Astrocyte (in vitro differentiated cells and primary cell): ENCODE measurements around the gene NEURL4. TPM values are rescaled to one million over a fixed set of nuclear protein-coding genes. Genes with fewer than 3 reads are reported as not detected.
A peak's percentile ranks its signal among the peaks of the same experiment; 100 is the strongest.

Experiments used
- DNase-seq: peaks from one replicate; pipeline ENCODE4 v3.0.0-alpha.2; 2010; ENCODE audit warnings: low read depth
- FAIRE-seq: peaks from 2 replicates; lab custom pipeline; 2011; peaks lifted over from hg19 to GRCh38; lab: Jason Lieb, UNC
- H2AFZ ChIP-seq: 2 replicates; pipeline ENCODE4 v1.6.0; 2012; ENCODE audit warnings: low read depth, low read length, inconsistent platforms
- H3K27ac ChIP-seq: 2 replicates; pipeline ENCODE4 v1.5.1; 2011; ENCODE audit warnings: low read depth, low read length, inconsistent platforms
- H3K27me3 ChIP-seq: 2 replicates; pipeline ENCODE4 v1.6.0; 2011; ENCODE audit warnings: low read length, inconsistent platforms; ENCODE audit not compliant: insufficient read depth
- H3K36me3 ChIP-seq: 2 replicates; pipeline ENCODE4 v1.5.1; 2011; ENCODE audit warnings: low read length, inconsistent platforms; ENCODE audit not compliant: insufficient read depth
- H3K4me1 ChIP-seq: 2 replicates; pipeline ENCODE4 v1.5.1; 2011; ENCODE audit warnings: low read length, inconsistent platforms; ENCODE audit not compliant: insufficient read depth
- H3K4me2 ChIP-seq: 2 replicates; pipeline ENCODE4 v1.6.0; 2012; ENCODE audit warnings: low read length, inconsistent platforms
- H3K4me3 ChIP-seq: 2 replicates; pipeline ENCODE4 v1.5.1; 2011; ENCODE audit warnings: low read depth, mild to moderate bottlenecking, low read length, inconsistent platforms; ENCODE audit not compliant: insufficient read depth
- H3K79me2 ChIP-seq: 2 replicates; pipeline ENCODE4 v1.6.0; 2012; ENCODE audit warnings: mild to moderate bottlenecking, low read length, inconsistent platforms; ENCODE audit not compliant: insufficient read depth
- H3K9ac ChIP-seq: 2 replicates; pipeline ENCODE4 v1.6.0; 2012; ENCODE audit warnings: mild to moderate bottlenecking, low read length, inconsistent platforms
- H3K9me3 ChIP-seq: 2 replicates; pipeline ENCODE4 v1.5.1; 2012; ENCODE audit warnings: low read depth, mild to moderate bottlenecking, low read length, inconsistent platforms; ENCODE audit not compliant: insufficient read depth
- H4K20me1 ChIP-seq: 2 replicates; pipeline ENCODE4 v1.6.0; 2012; ENCODE audit warnings: low read length, inconsistent platforms; ENCODE audit not compliant: insufficient read depth
- H3K27ac Mint-ChIP-seq: one replicate; pipeline ENCODE4 v1.8.0; 2021; ENCODE audit warnings: mild to moderate bottlenecking, mixed read lengths; ENCODE audit not compliant: unreplicated experiment
- H3K27me3 Mint-ChIP-seq: one replicate; pipeline ENCODE4 v1.8.0; 2021; ENCODE audit warnings: low read depth, mixed read lengths; ENCODE audit not compliant: unreplicated experiment
- H3K36me3 Mint-ChIP-seq: one replicate; pipeline ENCODE4 v1.8.0; 2021; ENCODE audit warnings: low read depth, mixed read lengths; ENCODE audit not compliant: unreplicated experiment
- H3K4me1 Mint-ChIP-seq: one replicate; pipeline ENCODE4 v1.8.0; 2021; ENCODE audit warnings: low read depth, mixed read lengths; ENCODE audit not compliant: unreplicated experiment
- H3K4me3 Mint-ChIP-seq: one replicate; pipeline ENCODE4 v1.8.0; 2021; ENCODE audit warnings: mild to moderate bottlenecking, moderate library complexity, mixed read lengths; ENCODE audit not compliant: unreplicated experiment
- H3K9me3 Mint-ChIP-seq: one replicate; pipeline ENCODE4 v1.8.0; 2021; ENCODE audit warnings: mild to moderate bottlenecking, mixed read lengths; ENCODE audit not compliant: unreplicated experiment
- EZH2 ChIP-seq: IDR thresholded peaks from 2 replicates; pipeline ENCODE4 v1.6.1; 2012; ENCODE audit warnings: mild to moderate bottlenecking, low read length, inconsistent platforms; ENCODE audit not compliant: insufficient read depth
- total RNA-seq: library from RNA; stranded (reverse); gene quantifications from 2 replicates; pipeline ENCODE4 v1.2.1, GENCODE V29; 2021
- TF ChIP-seq, protein P1 (sequence below): IDR thresholded peaks from 2 replicates; pipeline ENCODE4 v1.5.1; 2011; ENCODE audit warnings: low read depth, mild to moderate bottlenecking, inconsistent platforms, low read length, moderate library complexity; ENCODE audit not compliant: insufficient read depth

NEURL4 gene
- total RNA-seq, 1 donor from 2014 or later, result 32.5 TPM

DNA sequence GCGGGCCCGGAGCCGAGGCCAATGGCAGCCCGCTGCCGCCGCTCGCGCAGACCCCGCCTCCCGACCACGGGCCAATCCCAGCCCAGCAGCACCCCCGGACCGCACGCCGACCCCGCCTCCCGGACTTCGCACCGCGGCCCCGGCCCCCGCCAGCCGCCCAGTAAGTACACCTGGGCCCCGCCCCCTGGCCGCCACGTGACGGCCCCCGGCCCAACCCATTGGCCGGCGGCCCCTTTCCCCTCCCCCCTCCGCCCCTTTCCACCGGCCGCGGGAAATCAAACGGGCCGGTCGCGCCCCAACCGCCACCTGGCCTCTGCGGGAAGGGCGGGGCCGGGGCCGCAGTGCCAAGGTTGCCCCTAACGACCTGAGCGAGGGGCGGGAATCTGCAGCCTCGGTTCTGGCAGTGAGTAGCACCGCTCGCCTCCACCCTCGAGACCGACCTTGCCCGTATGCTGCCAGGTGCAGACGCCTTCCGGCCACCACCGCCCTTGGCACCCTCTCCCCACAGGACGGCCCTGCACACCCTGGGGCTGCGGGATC, 34.5 kb downstream of the NEURL4 start, which contains the start of gene YBX2:
Gene YBX2 (minus strand): TSS at position 26 of the 540 bp plus-strand sequence. CDS start 139 bp downstream, outside the sequence.
- H3K4me2 ChIP-seq, result peak within 1 kb of the TSS; percentile 58
- no peak for FAIRE-seq
- peaks cover 8% of the 10 kb centered on the region for H3K4me1 ChIP-seq
- no peak within 1 kb of the TSS for H3K27ac ChIP-seq
- H3K27ac Mint-ChIP-seq, result peak within 1 kb of the TSS; percentile 18
- peaks cover 2% of the 10 kb centered on the region for H3K4me1 Mint-ChIP-seq
- H2AFZ ChIP-seq, result no peak within 1 kb of the TSS
- no peaks in the 10 kb centered on the region for H3K36me3 Mint-ChIP-seq
- H3K9me3 Mint-ChIP-seq, result no peaks in the 10 kb centered on the region
- peak; percentile 85 for TF ChIP-seq EZH2
- TF ChIP-seq, protein P1, sequence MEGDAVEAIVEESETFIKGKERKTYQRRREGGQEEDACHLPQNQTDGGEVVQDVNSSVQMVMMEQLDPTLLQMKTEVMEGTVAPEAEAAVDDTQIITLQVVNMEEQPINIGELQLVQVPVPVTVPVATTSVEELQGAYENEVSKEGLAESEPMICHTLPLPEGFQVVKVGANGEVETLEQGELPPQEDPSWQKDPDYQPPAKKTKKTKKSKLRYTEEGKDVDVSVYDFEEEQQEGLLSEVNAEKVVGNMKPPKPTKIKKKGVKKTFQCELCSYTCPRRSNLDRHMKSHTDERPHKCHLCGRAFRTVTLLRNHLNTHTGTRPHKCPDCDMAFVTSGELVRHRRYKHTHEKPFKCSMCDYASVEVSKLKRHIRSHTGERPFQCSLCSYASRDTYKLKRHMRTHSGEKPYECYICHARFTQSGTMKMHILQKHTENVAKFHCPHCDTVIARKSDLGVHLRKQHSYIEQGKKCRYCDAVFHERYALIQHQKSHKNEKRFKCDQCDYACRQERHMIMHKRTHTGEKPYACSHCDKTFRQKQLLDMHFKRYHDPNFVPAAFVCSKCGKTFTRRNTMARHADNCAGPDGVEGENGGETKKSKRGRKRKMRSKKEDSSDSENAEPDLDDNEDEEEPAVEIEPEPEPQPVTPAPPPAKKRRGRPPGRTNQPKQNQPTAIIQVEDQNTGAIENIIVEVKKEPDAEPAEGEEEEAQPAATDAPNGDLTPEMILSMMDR, result no peak
- no peak for DNase-seq
- H3K4me3 Mint-ChIP-seq, result peak within 1 kb of the TSS; percentile 69
- no peaks in the 10 kb centered on the region for H4K20me1 ChIP-seq
- peaks cover 39% of the 10 kb centered on the region for H3K27me3 ChIP-seq
- H3K36me3 ChIP-seq, result no peaks in the 10 kb centered on the region
- no peak within 1 kb of the TSS for H3K4me3 ChIP-seq
- no peaks in the 10 kb centered on the region for H3K79me2 ChIP-seq
- peaks cover 53% of the 10 kb centered on the region for H3K27me3 Mint-ChIP-seq
- H3K9me3 ChIP-seq, result no peaks in the 10 kb centered on the region
- H3K9ac ChIP-seq, result no peak within 1 kb of the TSS

DNA sequence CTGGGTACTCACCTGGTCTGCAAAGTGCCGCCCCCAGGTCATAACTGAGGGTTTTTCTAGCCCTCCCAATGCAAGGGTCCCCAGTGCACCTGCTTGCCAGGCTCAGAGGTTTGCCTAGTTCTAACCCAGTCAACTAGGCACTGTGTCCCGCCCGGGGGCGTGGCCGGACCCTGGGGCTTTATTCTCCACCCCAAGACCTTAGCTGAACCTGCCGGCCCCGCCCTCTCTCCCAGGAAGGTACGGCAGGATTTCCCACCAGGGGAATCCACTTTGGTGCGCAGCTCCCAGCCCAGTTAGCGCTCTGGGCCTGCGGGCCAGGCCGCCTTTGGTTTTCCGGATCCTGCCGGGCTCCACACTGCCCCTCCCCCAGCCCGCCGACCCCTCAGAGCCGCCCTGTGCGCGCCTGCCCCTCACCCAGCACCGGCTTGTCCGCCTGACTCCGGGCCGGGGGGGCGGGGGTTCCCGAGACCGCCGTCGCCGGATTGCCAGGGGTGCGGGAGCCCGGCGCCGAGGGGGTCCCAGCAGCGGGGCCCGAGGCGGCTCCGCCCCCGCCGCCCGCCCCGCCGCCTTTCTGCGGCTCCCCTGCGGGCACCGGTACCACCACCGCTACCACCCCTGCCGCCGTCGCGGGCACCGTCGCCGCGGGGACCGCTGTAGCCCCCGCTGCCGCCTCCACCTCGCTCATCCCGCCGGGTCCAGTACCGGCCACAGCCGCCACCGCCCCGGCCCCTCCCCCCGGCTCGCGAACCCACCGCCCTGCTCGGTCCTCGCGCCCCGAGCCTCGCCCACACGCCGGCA, 35.1 kb downstream of the NEURL4 start:
- Histone ChIP-seq H3K4me3 (no peak overlapping the region), H2AFZ (no peak overlapping the region), H3K9ac (no peak overlapping the region), H3K27ac (no peak overlapping the region), H3K9me3 (no peaks in the 10 kb centered on the region), H3K27me3 (peaks cover 39% of the 10 kb centered on the region), H3K36me3 (no peaks in the 10 kb centered on the region), H4K20me1 (no peaks in the 10 kb centered on the region), H3K79me2 (no peaks in the 10 kb centered on the region), H3K4me1 (peaks cover 8% of the 10 kb centered on the region), H3K4me2 (peak overlapping the region; percentile 58)
- Mint-ChIP-seq H3K27me3 (peaks cover 53% of the 10 kb centered on the region), H3K4me1 (peaks cover 2% of the 10 kb centered on the region), H3K9me3 (no peaks in the 10 kb centered on the region), H3K4me3 (no peak overlapping the region), H3K27ac (no peak overlapping the region), H3K36me3 (no peaks in the 10 kb centered on the region)
- peak; percentile 93 for TF ChIP-seq EZH2
- TF ChIP-seq, protein P1, result no peak
- FAIRE-seq (no peak), DNase-seq (no peak)

- Histone ChIP-seq H3K9ac (no peak overlapping the region), H3K4me3 (no peak overlapping the region), H3K79me2 (no peaks in the 10 kb centered on the region), H3K36me3 (no peaks in the 10 kb centered on the region), H3K9me3 (no peaks in the 10 kb centered on the region), H3K4me1 (peaks cover 8% of the 10 kb centered on the region), H3K4me2 (no peak overlapping the region), H2AFZ (no peak overlapping the region), H3K27ac (no peak overlapping the region), H3K27me3 (peaks cover 42% of the 10 kb centered on the region), H4K20me1 (no peaks in the 10 kb centered on the region)
- H3K4me3 Mint-ChIP-seq, result peak overlapping the region; percentile 64
- DNase-seq (no peak), FAIRE-seq (no peak)
- no peak for TF ChIP-seq EZH2
- TF ChIP-seq, protein P1, result no peak
- H3K27ac Mint-ChIP-seq, result no peak overlapping the region
- peaks cover 2% of the 10 kb centered on the region for H3K36me3 Mint-ChIP-seq
- peaks cover 2% of the 10 kb centered on the region for H3K4me1 Mint-ChIP-seq
- H3K9me3 Mint-ChIP-seq, result no peaks in the 10 kb centered on the region
- peaks cover 56% of the 10 kb centered on the region for H3K27me3 Mint-ChIP-seq
Measured at GRCh38 chr17:7293159-7293558, 36.0 kb downstream of the NEURL4 start.
